ENCODE data around the gene CDHR5.
"Not testable (repeated sequence)": the region's sequence is repeated elsewhere in the genome, so short reads cannot be mapped to it uniquely, and the experiment has no call there.

Gene CDHR5

GRCh38 chr11:624705-625635 is at the start of gene CDHR5:
CDHR5 (minus strand) TSS chr11:624955; CDS start chr11:624902, 53 bp downstream.
- no peak for DNase-seq (ENCODE audit: low spot score)

DNA sequence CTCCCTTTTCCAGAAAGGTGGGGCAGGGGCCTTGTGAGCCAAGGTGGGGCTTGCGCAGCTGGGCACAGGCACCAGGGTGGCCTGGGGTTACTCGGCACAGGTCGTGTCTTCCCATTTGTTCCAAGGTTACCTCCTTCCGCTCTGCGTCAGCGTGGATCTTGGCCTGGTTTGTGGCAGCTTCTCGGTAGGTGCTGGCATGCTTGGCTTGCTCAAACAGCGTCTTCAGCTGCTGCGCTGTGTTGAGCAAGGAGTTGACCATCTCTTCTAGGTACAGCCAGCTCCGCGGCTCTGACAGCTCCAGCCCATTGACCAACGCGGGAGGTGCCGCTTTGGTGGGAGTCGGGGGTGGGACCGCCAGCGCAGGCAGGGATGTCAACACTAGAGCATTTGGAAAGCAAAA is 49.7 kb upstream of the CDHR5 start:
- DNase-seq (ENCODE audit: low spot score): peak; percentile 82

GRCh38 chr11:673866-674265 is 49.1 kb upstream of the CDHR5 start:
- DNase-seq (ENCODE audit: low spot score): peak; percentile 63

- DNase-seq (ENCODE audit: low spot score): peak; percentile 89
Observed at GRCh38 chr11:665704-666281, 41.0 kb upstream of the CDHR5 start.

DNA sequence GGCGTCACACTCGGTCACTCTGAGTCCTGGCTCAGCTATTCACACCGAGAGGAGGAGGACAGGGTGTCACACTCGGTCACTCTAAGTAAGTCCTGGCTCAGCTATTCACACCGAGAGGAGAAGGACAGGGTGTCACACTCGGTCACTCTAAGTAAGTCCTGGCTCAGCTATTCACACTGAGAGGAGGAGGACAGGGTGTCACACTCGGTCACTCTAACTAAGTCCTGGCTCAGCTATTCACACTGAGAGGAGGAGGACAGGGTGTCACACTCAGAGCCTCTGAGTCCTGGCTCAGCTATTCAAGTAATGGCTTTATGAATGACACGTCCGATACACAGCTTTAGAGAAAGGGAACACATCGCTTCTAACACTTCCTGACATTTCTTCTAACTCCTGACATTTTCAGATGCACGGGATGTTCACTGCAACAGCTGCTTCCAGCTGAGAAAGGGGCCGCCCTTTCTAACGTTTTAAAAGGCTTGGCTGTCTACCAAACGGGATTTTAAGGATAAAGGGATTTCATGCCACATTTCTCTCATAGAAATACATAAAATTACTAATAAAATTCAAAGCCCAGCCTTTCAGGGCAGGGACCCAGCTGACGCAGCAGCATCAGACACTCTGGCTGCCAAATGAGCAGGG is 40.4 kb upstream of the CDHR5 start:
- no peak for DNase-seq (ENCODE audit: low spot score)

GRCh38 chr11:662689-663274 is 38.0 kb upstream of the CDHR5 start:
- peak; percentile 53 for DNase-seq (ENCODE audit: low spot score)

DNA sequence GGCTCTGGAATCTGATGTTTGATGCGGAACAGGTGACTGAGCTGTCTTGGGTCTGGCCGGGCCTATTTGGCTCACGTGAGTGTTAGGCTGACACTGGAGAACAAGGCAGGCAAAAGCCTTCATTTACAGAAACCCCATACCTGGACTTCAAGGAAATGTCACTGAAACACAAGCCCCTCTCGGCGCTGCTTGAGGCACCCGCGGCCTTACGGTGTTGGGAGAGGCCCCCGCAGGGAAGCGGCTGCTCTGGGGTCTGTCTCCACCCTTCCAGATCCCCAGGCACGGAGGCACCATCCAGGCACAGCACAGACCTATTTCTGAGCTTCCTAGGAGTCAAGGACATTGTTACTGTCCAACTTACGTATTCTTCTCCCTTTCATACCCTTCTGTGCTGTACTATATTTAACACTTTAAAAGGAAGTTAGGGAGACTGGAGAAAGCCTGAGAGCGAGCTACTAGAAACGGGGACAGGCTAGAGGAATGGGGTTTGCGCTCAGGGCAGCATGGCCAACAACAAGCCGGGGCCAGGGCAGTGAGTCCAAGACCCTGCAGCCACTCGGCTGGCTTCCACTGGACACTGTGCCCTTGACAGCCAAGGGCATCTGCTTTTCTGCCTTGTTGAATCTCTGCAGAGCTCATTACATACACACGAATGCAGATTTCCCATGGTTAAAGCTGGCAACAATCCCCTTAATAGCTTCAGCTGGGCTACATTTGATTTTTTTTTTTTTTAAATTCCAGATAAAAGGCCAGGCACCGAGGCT is 36.1 kb upstream of the CDHR5 start:
- peak; percentile 63 for DNase-seq (ENCODE audit: low spot score)

DNA sequence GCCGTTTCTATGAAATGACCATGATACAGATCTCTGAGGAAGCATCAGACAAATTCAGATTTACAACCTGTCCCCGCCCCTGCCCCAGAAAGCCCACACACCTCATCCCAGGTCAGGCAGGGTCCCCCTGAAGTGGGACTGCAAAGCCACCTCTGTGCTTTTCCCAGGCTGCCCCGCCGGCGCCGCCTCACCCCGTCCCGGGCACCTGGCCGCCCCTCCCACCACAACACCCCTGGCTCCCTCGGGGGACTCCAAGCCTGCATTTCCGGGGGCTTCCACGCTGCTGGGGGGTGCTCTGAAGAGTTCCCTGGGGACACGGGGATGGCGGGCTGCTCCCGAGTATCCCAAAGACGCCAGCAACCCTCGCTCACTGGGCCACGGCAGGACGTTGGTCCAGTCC is 35.5 kb upstream of the CDHR5 start:
- DNase-seq (ENCODE audit: low spot score): no peak

DNA sequence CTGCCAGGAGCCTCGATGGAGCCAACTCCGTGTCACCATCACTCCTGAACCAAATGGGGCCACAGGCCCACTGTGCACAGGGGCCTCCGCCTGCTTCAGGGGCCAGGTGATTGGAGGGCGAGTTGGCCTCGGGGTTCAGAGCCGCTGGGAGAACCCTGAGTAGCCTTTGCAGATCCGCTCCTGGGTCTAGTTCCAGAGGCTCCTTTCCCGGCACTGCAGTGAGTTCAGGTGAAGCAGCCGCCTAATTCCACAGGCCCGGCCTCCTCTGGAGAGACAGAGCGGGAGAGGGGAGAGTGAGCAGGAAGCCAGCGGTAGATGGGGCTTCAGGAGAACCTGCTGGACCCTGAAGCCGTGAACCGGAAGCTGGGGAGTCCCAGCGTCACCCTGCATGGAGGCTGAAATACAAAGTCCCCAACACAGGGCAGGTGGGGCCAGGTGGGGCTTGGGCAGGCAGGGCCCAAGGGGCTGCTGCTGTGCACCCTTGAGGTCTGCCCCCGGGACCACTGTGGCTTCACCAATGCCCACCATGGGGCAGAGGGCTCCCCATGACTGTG is 34.9 kb upstream of the CDHR5 start:
- DNase-seq (ENCODE audit: low spot score): no peak

DNA sequence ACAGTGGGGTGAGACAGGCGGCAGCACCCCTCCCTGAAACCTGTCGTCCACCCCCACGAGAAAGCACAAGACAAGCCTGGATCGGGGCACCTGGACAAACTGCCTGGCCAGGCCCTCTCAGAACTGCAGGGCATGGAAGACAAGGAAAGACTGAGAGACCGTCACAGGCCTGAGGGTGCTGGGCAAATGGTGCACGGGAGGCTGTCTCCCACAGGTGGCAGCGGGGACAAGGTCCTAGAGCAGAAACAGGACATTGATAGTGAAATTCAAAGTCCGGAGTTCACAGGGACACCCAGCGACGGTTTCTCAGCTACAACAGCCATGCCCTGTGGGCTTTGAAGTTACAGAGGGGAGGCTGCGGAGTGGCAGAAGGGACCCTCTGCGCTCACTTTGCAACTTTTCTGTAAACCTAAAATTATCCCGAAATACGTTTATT is 33.0 kb upstream of the CDHR5 start:
- no peak for DNase-seq (ENCODE audit: low spot score)

DNA sequence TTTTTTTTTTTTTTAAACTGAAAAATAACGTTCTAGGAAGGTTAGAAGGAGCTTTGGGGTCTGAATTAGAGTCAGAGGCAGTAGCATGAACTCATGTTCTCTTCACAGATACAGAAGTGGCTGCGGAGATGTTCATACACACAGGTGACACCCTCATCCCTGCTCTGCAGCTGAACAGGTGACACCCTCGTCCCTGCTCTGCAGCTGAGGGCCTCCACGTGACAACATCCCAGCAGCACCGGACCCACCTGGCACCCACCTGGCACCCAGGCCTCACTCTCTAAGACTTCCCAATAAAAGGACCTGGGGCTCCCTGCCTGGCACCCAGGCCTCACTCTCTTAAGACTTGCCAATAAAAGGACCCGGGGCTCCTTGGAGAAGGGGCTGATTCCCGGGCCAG is 32.1 kb upstream of the CDHR5 start:
- DNase-seq (ENCODE audit: low spot score): no peak

DNA sequence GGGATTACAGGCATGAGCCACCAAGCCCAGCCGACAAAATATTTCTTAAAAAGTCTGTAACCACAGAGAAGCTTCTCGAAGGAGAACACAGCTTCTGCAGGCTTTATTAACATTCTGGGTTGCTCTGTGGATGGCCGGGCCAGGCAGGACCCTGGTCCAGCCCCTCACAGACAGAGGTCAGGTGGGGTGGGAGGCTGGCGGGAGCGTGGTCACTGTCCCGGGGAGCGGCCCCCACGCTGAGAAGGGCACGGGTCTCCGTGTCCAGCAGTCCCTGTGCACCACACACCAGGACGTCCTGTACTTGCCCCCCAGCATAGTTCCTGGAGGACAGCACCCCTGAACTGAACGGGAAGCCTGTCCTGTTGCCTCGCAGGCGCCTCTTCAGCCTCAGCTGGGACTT is 31.7 kb upstream of the CDHR5 start:
- no peak for DNase-seq (ENCODE audit: low spot score)

- DNase-seq (ENCODE audit: low spot score): no peak
Observed at GRCh38 chr11:655036-655726, 30.4 kb upstream of the CDHR5 start.

DNA sequence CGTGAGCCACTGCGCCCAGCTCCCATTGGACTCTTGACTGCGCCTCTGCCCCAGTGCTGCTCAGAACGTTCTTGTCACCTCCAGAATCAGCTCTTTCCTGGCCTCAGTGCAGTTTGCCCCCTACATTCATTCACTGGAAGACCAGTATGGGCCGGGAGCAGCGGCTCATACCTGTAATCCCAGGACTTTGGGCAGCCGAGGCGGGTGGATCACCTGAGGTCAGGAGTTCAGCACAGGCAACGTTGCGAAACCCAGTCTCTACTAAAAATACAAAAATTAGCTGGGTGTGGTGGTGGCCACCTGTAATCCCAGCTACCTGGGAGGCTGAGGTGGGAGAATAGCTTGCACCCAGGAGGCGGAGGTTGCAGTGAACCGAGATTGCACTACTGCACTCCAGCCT is 29.7 kb upstream of the CDHR5 start:
- not testable (repeated sequence) for DNase-seq (ENCODE audit: low spot score)

GRCh38 chr11:653837-654236 is 29.1 kb upstream of the CDHR5 start:
- no peak for DNase-seq (ENCODE audit: low spot score)

- DNase-seq (ENCODE audit: low spot score): not testable (repeated sequence)
Observed at GRCh38 chr11:653136-653535, 28.4 kb upstream of the CDHR5 start.

GRCh38 chr11:650482-650881 is 25.7 kb upstream of the CDHR5 start:
- DNase-seq (ENCODE audit: low spot score): no peak

GRCh38 chr11:647672-648158 is 23.0 kb upstream of the CDHR5 start:
- not testable (repeated sequence) for DNase-seq (ENCODE audit: low spot score)

- DNase-seq (ENCODE audit: low spot score): no peak
Observed at GRCh38 chr11:646214-646613, 21.5 kb upstream of the CDHR5 start.

DNA sequence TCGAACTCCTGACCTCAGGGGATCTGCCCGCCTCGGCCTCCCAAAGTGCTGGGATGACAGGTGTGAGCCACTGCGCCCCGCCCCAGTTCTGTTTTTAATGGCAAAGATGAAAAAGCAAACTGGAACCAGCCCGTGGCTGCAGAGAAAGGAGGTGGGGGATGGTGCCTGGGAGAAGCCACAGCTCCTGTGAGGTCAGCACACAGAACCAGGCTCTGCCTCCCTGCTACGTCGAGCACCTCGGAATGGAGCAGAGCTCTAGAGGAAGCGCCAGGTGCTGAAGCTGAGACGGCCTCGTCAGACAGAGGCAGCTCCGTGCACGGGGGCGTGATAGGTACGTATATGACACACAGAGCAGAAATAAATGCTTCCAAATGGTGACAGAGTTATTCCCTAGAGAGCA is 20.8 kb upstream of the CDHR5 start:
- DNase-seq (ENCODE audit: low spot score): no peak

All from cerebellar cortex (tissue), 1 donor.